Stomach (tissue), 9 donors: ENCODE results near the gene SCD5. TPM values are rescaled to one million over a fixed set of nuclear protein-coding genes. Genes with fewer than 3 reads are reported as not detected.

ENCODE experiments used
- DNase-seq, 2 donors: peaks; one replicate each; pipeline versions ENCODE4 v3.0.0 to v3.0.0-alpha.2; 2013 to 2019
- H3K27ac ChIP-seq, 5 donors: fragments of 200-600 bp in 4 of 5; sonication (generic) in 4 of 5; one replicate each; pipeline ENCODE4 v1.5.1; 2013 to 2019; ENCODE audit warnings: mild to moderate bottlenecking in 1 of 5, moderate library complexity in 1 of 5
- H3K27me3 ChIP-seq, 3 donors: fragments of 200-600 bp; sonication (generic); one replicate each; pipeline ENCODE4 v1.5.1; 2017 to 2019; ENCODE audit warnings: mixed run types in 1 of 3
- H3K36me3 ChIP-seq, 4 donors: fragments of 200-600 bp; sonication (generic); 1 replicate in 3 of 4; 2 replicates in 1 of 4; pipeline ENCODE4 v1.5.1; 2016 to 2019
- H3K4me1 ChIP-seq, 4 donors: fragments of 200-600 bp; sonication (generic); one replicate each; pipeline ENCODE4 v1.5.1; 2016 to 2019
- H3K4me3 ChIP-seq, 4 donors: fragments of 200-600 bp; sonication (generic) in 3 of 4; one replicate each; pipeline ENCODE4 v1.5.1; 2016 to 2019; ENCODE audit warnings: mild to moderate bottlenecking in 1 of 4
- H3K9me3 ChIP-seq, 4 donors: fragments of 200-600 bp; sonication (generic); one replicate each; pipeline ENCODE4 v1.5.1; 2016 to 2019
- EP300 ChIP-seq: sonication (generic); formaldehyde crosslinking; IDR thresholded peaks from one replicate; pipeline ENCODE4 v1.6.1; 2017; ENCODE audit warnings: antibody characterized with exemption
- POLR2A ChIP-seq, 4 donors: fragments of 450-650 bp; IDR thresholded peaks; one replicate each; pipeline ENCODE4 v1.6.1; 2016; ENCODE audit warnings: antibody characterized with exemption in 4 of 4, control low read depth in 2 of 4, mild to moderate bottlenecking in 1 of 4, moderate library complexity in 1 of 4
- POLR2AphosphoS5 ChIP-seq, 3 donors: sonication (generic); formaldehyde crosslinking; IDR thresholded peaks; one replicate each; pipeline ENCODE4 v1.6.1; 2016; ENCODE audit warnings: antibody characterized with exemption in 3 of 3
- WGBS, 5 donors: extraction: QIAGEN DNeasy Blood & Tissue Kit in 3 of 5; methylation state at CpG; one replicate each; pipeline versions ENCODE4 v1.1.5 to v1.1.7; 2013 to 2018; 5-methylcytosine and 5-hydroxymethylcytosine counted together
- intact Hi-C: fragments of 100-400 bp; cut with DNase I; formaldehyde crosslinking; loops from one replicate; pipeline ENCODE4 v1.15.1; 2023; ENCODE audit warnings: low total_unique reads
- polyA plus RNA-seq, 3 donors: library from polyadenylated mRNA; stranded (reverse); fragments of 200-250 nt; gene quantifications; one replicate each; pipeline ENCODE4 v1.2.3, GENCODE V29; 2013
- total RNA-seq, 5 donors: library from RNA; depleted of rRNA; stranded (reverse); fragments of >200 nt; gene quantifications; one replicate each; pipeline versions ENCODE4 v1.1.0 to v1.2.3, GENCODE V29; 2014 to 2016
- TF ChIP-seq, protein P1 (sequence below), 7 experiments: fragments of 450-650 bp in 4 of 7; fragments of 200-600 bp in 3 of 7; sonication (generic) in 3 of 7; IDR thresholded peaks; one replicate each; pipeline ENCODE4 v1.5.1; 2016 to 2019; ENCODE audit warnings: antibody characterized with exemption in 7 of 7, control low read depth in 2 of 7, mild to moderate bottlenecking in 1 of 7
- donor health status: healthy with polysubstance abuse.
- donor health status: Bipolar disorder and iron deficiency.
- donor health status: healthy.

The SCD5 gene
- total and polyA plus RNA-seq, 8 donors = 0.58 to 35.9 (median 9.9) TPM

GRCh38 chr4:82599336-82599735 lies 199.3 kb downstream of the SCD5 start:
- WGBS, 5 donors = 58 to 71% (median 65%) methylated on average over 4 of the region's 4 CpGs
- no peaks in the 10 kb centered on the region for H3K36me3 ChIP-seq
- intact Hi-C loops = no loop called here
- H3K4me1 ChIP-seq = no peaks in the 10 kb centered on the region
- TF ChIP-seq POLR2A (IDR thresholded peaks at IDR 0.05) = no peak
- H3K9me3 ChIP-seq = no peaks in the 10 kb centered on the region
- H3K4me3 ChIP-seq = no peak overlapping the region
- H3K27ac ChIP-seq = no peak overlapping the region
- H3K27me3 ChIP-seq = no peaks in the 10 kb centered on the region
- DNase-seq = no peak

GRCh38 chr4:82594456-82594855 lies 204.1 kb downstream of the SCD5 start:
- WGBS, 5 donors = 71 to 82% (median 81%) methylated on average over 4 of the region's 4 CpGs
- Histone ChIP-seq H3K27me3 (no peaks in the 10 kb centered on the region), H3K4me1 (no peaks in the 10 kb centered on the region), H3K9me3 (no peaks in the 10 kb centered on the region), H3K4me3 (no peak overlapping the region), H3K36me3 (no peaks in the 10 kb centered on the region), H3K27ac (no peak overlapping the region)
- DNase-seq = no peak
- TF ChIP-seq POLR2AphosphoS5 (IDR thresholded peaks at IDR 0.05) = no peak
- TF ChIP-seq, protein P1, sequence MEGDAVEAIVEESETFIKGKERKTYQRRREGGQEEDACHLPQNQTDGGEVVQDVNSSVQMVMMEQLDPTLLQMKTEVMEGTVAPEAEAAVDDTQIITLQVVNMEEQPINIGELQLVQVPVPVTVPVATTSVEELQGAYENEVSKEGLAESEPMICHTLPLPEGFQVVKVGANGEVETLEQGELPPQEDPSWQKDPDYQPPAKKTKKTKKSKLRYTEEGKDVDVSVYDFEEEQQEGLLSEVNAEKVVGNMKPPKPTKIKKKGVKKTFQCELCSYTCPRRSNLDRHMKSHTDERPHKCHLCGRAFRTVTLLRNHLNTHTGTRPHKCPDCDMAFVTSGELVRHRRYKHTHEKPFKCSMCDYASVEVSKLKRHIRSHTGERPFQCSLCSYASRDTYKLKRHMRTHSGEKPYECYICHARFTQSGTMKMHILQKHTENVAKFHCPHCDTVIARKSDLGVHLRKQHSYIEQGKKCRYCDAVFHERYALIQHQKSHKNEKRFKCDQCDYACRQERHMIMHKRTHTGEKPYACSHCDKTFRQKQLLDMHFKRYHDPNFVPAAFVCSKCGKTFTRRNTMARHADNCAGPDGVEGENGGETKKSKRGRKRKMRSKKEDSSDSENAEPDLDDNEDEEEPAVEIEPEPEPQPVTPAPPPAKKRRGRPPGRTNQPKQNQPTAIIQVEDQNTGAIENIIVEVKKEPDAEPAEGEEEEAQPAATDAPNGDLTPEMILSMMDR (IDR thresholded peaks at IDR 0.05) = no peak
- no peak for TF ChIP-seq EP300
- TF ChIP-seq POLR2A (IDR thresholded peaks at IDR 0.05) = no peak
- intact Hi-C loops = no loop called here

- Histone ChIP-seq H3K36me3 (no peaks in the 10 kb centered on the region), H3K27me3 (no peaks in the 10 kb centered on the region), H3K9me3 (no peaks in the 10 kb centered on the region), H3K4me1 (no peaks in the 10 kb centered on the region), H3K4me3 (no peak overlapping the region), H3K27ac (no peak overlapping the region)
- WGBS, 5 donors = 60 to 69% (median 66%) methylated on average over 5 of the region's 5 CpGs
- no peak for DNase-seq
- intact Hi-C loops = no loop called here
- TF ChIP-seq, protein P1 (IDR thresholded peaks at IDR 0.05) = no peak
- no peak for TF ChIP-seq POLR2A (IDR thresholded peaks at IDR 0.05)
- no peak for TF ChIP-seq EP300
- TF ChIP-seq POLR2AphosphoS5 (IDR thresholded peaks at IDR 0.05) = no peak
These were observed 205.2 kb downstream of the SCD5 start for GRCh38 chr4:82593411-82593810.

DNA sequence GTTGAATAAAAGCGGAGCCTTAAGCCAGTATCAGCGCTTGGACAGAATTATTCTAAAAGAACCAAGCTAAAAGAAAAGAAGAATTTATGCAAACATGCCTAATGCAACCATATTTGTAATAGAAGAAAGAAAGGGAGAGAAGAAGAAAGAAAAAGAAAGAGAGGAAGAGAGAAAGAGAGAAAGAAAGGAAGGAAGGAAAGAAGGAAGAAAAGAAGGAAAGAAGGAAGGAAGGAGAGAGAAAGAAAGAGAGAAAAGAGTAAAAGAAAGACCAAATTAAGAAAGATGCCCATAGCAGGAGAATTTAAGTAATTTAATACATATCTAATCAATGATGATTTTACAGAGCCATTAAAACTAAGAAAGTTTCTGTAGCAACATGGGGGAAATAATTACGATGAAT lies 206.0 kb downstream of the SCD5 start:
- Histone ChIP-seq H3K27ac (no peak overlapping the region), H3K9me3 (no peaks in the 10 kb centered on the region), H3K36me3 (no peaks in the 10 kb centered on the region), H3K27me3 (no peaks in the 10 kb centered on the region), H3K4me1 (no peaks in the 10 kb centered on the region), H3K4me3 (no peak overlapping the region)
- intact Hi-C loops = no loop called here
- DNase-seq = no peak
- WGBS, 5 donors = 82 to 98% (median 94%) methylated on average over 3 of the region's 3 CpGs
- TF ChIP-seq, protein P1 (IDR thresholded peaks at IDR 0.05) = no peak
- TF ChIP-seq POLR2A (IDR thresholded peaks at IDR 0.05) = no peak
- TF ChIP-seq EP300 = no peak
- TF ChIP-seq POLR2AphosphoS5 (IDR thresholded peaks at IDR 0.05) = no peak

- H3K27ac ChIP-seq = no peak overlapping the region
- WGBS, 5 donors = 42 to 62% (median 57%) methylated on average over 5 of the region's 5 CpGs
These were observed 207.0 kb downstream of the SCD5 start for GRCh38 chr4:82591592-82591991.

More at GRCh38 chr4:82591592-82591991, 207.0 kb downstream of the SCD5 start:
- intact Hi-C loops = no loop called here
- no peak for DNase-seq
- H3K9me3 ChIP-seq = no peaks in the 10 kb centered on the region
- H3K4me3 ChIP-seq = no peak overlapping the region
- H3K36me3 ChIP-seq = no peaks in the 10 kb centered on the region
- H3K4me1 ChIP-seq = no peaks in the 10 kb centered on the region
- H3K27me3 ChIP-seq = no peaks in the 10 kb centered on the region
- TF ChIP-seq, protein P1 (IDR thresholded peaks at IDR 0.05) = no peak
- TF ChIP-seq POLR2A (IDR thresholded peaks at IDR 0.05) = no peak
- no peak for TF ChIP-seq POLR2AphosphoS5 (IDR thresholded peaks at IDR 0.05)
- no peak for TF ChIP-seq EP300
